Erythroblast (primary cell): Measurements from ENCODE around the gene KMT2E.
"Not testable (repeated sequence)": the region's sequence is repeated elsewhere in the genome, so short reads cannot be mapped to it uniquely, and the experiment has no call there.

Source experiments
- DNase-seq, 2 experiments: peaks; one replicate each; lab custom pipeline; 2025; lab: John Stamatoyannopoulos, UW
- GATA1 ChIP-seq: IDR thresholded peaks from 2 replicates; pipeline ENCODE4 v1.6.1; 2011; ENCODE audit warnings: low read depth, mild to moderate bottlenecking, control low read depth, low read length, moderate library complexity
- POLR2A ChIP-seq: IDR thresholded peaks from 2 replicates; pipeline ENCODE4 v1.6.1; 2011; ENCODE audit warnings: mild to moderate bottlenecking, low read length

The KMT2E gene

GRCh38 chr7:104986628-104987259 is 27.3 kb upstream of the KMT2E start:
- TF ChIP-seq POLR2A = no peak
- TF ChIP-seq GATA1 = no peak
- DNase-seq = no peak

DNA sequence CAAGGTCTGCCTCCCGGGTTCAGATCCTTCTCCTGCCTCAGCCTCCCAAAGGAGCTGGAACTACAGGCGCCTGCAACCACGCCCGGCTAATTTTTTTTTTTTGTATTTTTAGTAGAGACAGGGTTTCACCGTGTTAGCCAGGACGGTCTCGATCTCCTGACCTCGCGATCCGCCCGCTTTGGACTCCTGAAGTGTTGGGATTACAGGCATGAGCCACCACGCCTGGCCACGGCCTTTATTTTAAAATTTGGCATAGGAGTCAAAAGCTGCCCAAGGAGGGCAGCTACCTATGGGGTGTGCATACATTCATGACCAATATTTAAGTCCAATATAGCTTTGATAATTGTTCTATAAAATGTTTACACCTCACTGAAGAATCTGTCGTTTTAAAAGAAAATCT is 26.6 kb upstream of the KMT2E start:
- not testable (repeated sequence) for DNase-seq

DNA sequence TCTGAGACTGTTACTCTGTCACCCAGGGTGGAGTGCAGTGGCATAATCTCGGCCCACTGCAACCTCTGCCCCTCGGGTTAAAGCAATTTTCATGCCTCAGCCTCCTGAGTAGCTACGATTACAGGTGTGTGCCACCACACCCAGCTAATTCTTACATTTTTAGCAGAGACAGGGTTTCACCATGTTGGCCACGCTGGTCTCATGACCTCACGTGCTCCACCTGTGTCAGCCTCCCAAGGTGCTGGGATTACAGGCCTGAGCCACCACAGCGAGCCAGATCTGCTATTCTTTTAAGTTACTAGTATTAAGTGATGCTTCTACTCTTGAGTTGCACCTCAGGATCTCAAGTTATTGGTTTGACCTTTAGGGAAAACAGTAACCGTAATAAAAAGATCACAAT is 23.0 kb upstream of the KMT2E start:
- no peak for DNase-seq
- TF ChIP-seq GATA1 (no peak), POLR2A (no peak)

DNA sequence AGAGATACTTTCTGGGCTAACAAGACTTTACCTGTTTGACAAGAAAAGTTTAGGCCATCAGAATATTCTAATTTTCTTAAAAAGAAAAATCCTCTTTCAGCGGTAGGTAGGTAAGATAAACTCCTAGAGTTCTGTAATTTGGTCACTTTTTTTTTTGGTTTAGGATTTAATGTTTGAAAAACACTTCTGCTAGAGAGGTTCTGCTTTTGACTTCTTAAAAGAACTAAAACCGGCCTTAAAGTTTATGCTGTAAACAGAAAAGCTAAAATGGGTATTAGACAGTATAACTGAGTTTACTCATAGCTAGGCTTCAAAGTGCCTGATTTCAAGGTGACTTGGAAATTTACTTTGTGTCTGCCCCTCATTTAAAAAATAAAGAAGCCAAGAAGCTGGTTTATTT is 21.7 kb upstream of the KMT2E start:
- no peak for DNase-seq
- TF ChIP-seq POLR2A (no peak), GATA1 (no peak)

GRCh38 chr7:104993217-104993862 is 20.7 kb upstream of the KMT2E start:
- DNase-seq = no peak
- no peak for TF ChIP-seq GATA1
- TF ChIP-seq POLR2A = no peak

- TF ChIP-seq GATA1 = no peak
- TF ChIP-seq POLR2A = no peak
- DNase-seq = no peak
These were observed 15.8 kb upstream of the KMT2E start for GRCh38 chr7:104998040-104998752.

- TF ChIP-seq GATA1 = no peak
- TF ChIP-seq POLR2A = no peak
These were observed 13.8 kb upstream of the KMT2E start for GRCh38 chr7:105000200-105000599.

DNA sequence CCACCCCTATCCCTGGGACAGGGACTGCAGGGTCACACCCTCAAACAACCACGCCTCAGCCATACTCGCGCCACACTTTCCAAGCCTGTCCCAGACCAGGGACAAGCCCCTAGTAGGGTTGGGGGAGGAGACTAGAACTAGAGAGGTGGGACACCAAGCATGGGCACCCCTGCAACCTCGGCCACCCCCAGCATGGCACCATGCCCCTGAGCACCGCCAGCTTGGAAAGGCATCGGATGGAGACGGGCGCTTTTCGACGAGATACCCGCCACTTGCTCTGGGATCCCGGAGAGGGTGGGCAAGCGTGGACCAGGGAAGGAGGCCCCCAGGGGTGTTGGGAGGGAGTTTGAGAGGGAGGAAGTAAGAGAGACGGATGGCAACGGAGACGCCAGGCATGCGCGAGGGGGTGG is 13.1 kb upstream of the KMT2E start:
- TF ChIP-seq GATA1 (no peak), POLR2A (no peak)
- no peak for DNase-seq

More at GRCh38 chr7:105000200-105000599, 13.8 kb upstream of the KMT2E start:
- DNase-seq = no peak

GRCh38 chr7:105001652-105002184 is 12.3 kb upstream of the KMT2E start:
- no peak for TF ChIP-seq GATA1
- TF ChIP-seq POLR2A = no peak
- DNase-seq = no peak

- DNase-seq = peak in 1 of 2 experiments; percentile 46
- TF ChIP-seq GATA1 = no peak
- no peak for TF ChIP-seq POLR2A
These were observed 10.7 kb upstream of the KMT2E start for GRCh38 chr7:105003275-105003674.

DNA sequence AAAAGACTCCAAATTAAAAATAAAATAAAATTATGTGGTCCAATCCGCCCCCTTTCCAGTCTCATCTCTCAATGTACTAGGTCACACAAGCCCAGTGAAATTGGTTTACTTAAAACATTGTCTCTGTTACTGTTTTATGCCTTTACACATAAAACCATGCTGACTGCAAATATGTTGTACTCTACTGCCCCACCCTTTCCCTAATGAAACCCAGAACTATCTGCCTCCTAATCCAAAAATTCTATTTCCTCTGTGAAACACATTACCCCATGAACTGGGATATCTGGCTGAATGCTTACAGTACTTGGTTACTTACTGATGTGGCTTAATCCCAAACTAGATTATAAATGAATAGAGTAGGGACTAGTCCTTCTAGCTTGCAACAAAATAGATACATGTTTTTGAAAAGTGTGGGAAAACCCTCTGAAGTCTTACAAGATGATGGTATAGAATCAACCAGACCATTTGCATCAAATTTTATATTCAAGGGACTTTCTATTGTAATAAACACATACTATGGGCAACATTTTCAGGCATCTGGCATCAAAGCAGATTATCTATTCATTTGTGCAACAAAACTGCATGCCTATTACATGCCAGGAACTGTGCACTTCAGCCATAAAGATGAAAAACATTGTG is 10.0 kb upstream of the KMT2E start:
- no peak for DNase-seq
- no peak for TF ChIP-seq POLR2A
- no peak for TF ChIP-seq GATA1

DNA sequence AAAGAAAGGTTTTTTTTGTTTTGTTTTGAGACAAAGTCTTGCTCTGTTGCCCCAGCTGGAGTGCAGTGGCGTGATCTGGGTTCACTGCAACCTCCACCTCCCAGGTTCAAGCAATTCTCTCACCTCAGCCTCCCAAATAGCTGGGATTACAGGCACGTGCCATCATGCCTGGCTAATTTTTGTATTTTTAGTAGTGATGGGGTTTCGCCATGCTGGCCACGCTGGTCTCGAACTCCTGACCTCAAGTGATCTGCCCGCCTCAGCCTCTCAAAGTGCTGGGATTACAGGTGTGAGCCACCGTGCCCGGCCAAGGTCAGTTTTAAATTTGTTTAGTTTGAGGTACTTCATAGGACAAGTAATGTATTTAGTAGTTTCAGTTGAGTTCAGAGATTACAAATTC is 9.0 kb upstream of the KMT2E start:
- not testable (repeated sequence) for DNase-seq

DNA sequence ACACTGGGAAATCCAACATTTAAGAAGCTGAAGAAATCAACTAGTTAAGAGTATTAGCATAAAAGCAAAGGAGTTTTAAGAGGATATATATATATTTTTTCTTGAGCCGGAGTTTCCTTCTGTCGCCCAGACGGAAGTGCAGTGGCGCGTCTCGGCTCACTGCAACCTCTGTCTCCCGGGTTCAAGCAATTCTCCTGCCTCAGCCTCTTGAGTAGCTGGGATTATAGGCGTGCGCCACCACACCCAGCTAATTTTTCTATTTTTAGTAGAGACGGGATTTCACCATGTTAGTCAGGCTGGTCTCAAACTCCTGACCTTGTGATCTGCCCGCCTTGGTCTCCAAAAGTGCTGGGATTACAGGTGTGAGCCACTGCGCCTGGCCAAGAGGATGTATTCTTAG is 8.5 kb upstream of the KMT2E start:
- DNase-seq = not testable (repeated sequence)

DNA sequence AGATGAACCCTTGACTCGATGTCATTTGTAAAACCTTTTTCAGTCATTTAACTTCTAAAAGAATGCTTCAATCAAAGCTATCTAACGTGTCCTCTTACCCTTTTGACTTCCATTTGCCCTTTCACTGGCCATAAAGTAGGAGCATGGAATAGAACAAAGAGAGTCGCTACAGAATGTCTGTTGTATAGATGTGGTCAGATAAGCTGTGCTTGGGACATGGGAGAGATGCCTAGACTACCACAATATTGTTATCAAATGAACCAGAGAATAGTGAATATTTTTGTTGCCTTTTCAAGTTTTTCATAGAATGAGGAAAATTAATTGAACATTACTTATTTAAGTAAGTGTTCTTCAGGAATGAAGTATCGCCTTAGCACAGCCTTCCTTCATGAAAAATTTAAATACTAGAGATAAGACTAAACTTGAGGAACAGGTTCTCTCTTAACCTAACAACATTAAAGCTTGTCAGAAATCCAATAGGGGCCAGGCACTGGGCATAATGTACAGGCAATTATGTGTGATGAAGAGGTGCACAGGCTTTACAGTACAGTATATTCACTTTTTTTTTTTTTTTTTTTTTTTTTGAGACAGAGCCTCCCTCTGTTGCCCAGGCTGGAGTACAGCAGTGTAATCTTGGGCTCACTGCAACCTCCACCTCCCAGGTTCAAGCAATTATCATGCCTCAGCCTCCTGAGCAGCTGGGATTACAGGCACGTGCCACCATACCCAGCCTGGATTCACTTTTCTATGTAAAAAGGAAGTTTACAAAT is 7.5 kb upstream of the KMT2E start:
- DNase-seq = peak; percentile 45 to 47
- no peak for TF ChIP-seq POLR2A
- TF ChIP-seq GATA1 = no peak
